ENCODE results near the gene KATNB1.

Gene KATNB1

DNA sequence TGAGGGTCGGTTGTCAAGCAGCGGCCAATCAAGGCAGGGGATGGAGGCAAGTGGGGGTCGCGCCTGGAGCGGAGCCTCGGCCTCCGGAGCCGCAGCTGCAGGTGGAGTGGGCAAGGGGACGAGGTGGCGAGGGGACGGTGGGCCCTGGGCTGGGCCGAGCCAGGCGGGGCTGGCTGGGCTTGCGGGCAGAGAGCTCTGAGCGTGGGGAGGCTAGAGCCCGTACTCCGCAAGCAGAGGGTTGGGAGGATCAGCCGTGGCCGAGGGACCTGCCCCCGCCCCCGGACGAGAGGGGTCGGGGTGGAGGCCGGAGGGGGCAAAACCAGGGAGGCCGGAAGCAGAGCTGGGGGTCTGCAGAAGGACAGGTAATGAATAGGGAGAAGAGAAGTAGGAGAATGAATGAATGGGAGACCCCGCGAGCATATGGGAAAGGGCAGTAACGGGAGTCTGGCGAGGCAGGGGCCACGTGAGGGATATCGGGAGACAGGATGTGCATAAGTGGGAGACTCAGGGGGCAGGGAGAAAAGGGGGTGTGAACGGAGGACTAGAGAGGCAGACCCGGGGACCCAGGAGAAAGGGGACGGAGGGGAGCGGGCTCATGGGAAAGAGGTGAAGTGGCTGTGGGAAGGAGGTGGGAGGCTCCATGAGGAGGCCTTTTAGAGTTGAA lies at the start of gene KATNB1:
Gene KATNB1 (plus strand): TSS at position 16 of the 664 bp plus-strand sequence. CDS start 1,474 bp downstream, outside the sequence.
- no peak for DNase-seq

GRCh38 chr16:57686577-57686976 lies 49.0 kb upstream of the KATNB1 start:
- no peak for DNase-seq

DNA sequence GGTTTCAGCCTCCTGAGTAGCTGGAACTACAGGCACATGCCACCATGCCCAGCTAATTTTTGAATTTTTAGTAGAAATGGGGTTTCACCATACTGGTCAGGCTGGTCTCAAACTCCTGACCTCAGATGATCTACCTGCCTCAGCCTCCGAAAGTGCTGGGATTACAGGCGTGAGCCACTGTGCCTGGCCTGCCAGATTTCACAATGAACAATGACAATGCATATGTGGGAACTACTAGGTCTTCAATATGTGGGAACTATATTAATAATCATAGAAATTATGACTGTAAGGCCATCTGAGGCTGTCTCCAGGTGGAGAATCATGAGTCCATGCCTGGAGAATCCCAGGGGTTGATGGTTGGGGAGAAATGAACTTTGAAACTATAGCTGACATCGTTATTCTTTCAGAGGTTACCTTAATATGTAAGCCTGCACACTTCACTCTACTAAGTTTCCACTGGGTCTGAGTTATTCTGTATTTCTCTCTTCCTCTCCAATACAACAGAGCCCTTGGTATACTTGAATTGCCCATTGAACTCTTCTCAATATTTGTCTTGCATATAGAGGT lies 48.1 kb upstream of the KATNB1 start:
- DNase-seq = no peak

GRCh38 chr16:57688487-57688986 lies 47.0 kb upstream of the KATNB1 start:
- no peak for DNase-seq

GRCh38 chr16:57688987-57689761 lies 46.4 kb upstream of the KATNB1 start:
- DNase-seq = no peak

- DNase-seq = no peak
These were observed 45.6 kb upstream of the KATNB1 start for GRCh38 chr16:57689762-57690558.

DNA sequence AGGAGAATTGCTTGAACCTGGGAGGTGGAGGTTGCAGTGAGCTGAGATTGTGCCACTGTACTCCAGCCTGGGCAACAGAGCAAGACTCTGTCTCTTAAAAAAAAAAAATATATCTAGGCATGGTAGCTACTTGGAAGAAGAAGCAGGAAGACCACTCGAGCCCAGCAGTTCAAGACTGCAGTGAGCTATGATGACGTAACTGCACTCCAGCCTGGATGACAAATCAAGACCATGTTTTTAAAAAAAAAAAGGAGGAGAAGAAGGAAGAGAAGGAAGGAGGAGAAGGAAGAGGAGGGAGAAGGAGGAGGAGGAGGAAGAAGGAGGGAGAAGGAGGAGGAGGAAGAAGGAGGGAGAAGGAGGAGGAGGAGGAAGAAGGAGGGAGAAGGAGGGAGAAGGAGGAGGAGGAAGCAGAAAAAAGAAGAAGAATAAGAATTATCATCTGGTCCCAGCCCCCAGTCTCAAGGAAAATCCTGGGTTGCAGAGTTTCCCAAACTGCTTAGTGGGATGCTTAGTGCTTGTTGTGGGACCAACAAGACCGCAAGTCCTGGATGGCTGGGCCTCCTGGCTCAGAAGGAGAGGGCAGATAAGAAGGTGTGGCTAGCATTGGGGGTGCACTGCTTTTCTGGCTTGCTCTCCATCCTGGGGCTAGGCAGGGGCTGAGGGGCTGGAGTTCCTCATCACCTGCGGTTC lies 44.6 kb upstream of the KATNB1 start:
- no peak for DNase-seq

GRCh38 chr16:57692636-57693035 lies 42.9 kb upstream of the KATNB1 start:
- no peak for DNase-seq

DNA sequence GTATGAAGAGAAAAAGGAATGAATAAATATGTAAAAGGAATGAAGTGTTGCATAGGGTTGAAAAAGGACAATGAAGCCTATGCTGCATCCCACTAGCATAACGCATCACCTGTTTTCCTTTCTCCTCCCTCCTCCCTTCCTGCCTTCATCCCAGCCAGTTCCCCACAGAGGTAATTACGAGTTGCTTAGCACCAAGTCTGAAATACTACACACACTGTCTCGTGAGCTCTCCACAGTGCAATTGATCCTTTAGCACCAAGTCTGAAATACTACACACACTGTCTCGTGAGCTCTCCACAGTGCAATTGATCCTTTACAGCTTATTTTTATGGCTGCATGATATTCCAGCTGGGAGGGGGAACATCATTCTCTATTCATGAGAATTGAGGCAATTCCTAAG lies 42.0 kb upstream of the KATNB1 start:
- DNase-seq = no peak

DNA sequence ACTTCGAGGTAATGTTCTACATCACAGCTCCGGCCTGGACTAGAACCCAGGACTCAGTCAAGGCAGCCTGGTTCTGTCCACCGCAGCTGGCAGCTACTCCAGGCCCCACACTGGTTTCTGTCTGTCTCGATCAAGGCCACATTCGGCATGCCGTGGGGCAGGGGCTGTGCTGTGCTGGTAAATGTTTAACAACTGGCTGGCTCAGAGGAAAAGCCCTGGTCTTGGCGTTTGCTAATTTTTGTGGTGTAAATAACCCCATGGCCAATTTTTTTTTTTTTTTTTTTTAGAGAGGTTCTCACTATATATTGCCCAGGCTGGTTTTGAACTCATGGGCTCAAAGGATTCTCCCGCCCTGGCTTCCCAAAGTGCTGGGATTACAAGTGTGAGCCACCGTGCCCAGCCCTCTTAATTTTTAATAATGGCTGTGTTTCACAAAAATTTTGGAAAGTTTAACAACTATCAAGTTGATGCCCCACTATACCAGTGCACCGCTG lies 41.3 kb upstream of the KATNB1 start:
- DNase-seq = no peak

DNA sequence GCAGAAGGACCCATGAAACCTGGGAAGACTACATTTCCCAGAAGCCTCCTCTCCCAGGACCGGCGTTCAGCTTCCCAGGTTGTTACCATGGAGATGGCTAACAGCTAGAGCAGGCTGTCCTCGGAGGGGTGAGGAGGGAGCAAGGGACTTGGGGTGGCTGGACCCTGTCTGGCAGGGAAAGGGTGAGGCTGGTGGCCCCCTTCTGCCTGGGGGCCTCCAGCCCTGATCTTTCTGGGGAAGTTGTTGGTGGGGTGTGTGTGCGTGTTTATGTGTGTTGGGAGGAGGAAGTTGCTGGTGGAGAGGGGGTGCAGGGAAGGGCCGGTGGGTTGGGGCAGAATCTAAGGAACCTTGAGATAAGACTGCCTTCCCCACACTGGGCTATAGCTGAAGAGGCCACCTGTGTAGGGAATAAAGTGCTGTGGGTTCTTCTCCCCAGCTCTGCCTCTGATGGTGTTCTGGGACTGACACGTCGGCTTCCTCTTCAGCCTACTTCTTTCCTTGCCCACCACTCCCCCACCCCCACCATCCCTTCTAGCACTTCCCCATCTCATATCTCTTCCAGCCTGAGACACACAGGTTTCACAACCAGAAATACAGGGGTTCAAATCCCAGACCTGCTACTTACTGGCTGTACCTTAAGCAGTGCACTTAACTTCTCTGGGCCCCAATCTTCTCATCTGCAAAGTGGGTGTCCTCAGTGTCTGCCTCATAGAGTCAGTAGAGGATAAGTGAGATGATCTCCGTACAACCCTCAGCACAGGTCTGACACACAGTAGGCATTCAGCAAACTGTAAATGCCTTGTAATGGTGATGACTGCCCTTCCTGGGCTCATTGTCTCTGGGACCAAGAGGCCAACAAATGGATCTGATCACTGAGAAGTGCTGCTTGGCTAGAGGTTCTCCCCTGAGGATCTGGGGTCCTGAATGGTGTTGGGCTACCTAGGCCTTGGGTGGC lies 40.6 kb upstream of the KATNB1 start, which contains the start of gene DRC7:
Gene DRC7 (plus strand): TSS at position 82 of the 955 bp plus-strand sequence. CDS start 3,144 bp downstream, outside the sequence.
- peak; percentile 43 for DNase-seq

- no peak for DNase-seq
These were observed 39.9 kb upstream of the KATNB1 start for GRCh38 chr16:57695680-57696069.

GRCh38 chr16:57696240-57696639 lies 39.3 kb upstream of the KATNB1 start:
- DNase-seq = no peak

GRCh38 chr16:57697896-57698537 lies 37.6 kb upstream of the KATNB1 start:
- no peak for DNase-seq

GRCh38 chr16:57698812-57699405 lies 36.7 kb upstream of the KATNB1 start:
- DNase-seq = no peak

- no peak for DNase-seq
These were observed 36.1 kb upstream of the KATNB1 start for GRCh38 chr16:57699481-57699880.

GRCh38 chr16:57699899-57700298 lies 35.7 kb upstream of the KATNB1 start:
- DNase-seq = no peak

GRCh38 chr16:57700781-57701551 lies 34.6 kb upstream of the KATNB1 start:
- DNase-seq = no peak

GRCh38 chr16:57701759-57702371 lies 33.7 kb upstream of the KATNB1 start:
- DNase-seq = no peak
